DMS53 (cell line): Measurements from ENCODE around the gene LBHD2.
"Not testable (repeated sequence)": the region's sequence is repeated elsewhere in the genome, so short reads cannot be mapped to it uniquely, and the experiment has no call there.

Experiments used
- DNase-seq: peaks from one replicate; lab custom pipeline; 2025; lab: John Stamatoyannopoulos, UW

Gene LBHD2

DNA sequence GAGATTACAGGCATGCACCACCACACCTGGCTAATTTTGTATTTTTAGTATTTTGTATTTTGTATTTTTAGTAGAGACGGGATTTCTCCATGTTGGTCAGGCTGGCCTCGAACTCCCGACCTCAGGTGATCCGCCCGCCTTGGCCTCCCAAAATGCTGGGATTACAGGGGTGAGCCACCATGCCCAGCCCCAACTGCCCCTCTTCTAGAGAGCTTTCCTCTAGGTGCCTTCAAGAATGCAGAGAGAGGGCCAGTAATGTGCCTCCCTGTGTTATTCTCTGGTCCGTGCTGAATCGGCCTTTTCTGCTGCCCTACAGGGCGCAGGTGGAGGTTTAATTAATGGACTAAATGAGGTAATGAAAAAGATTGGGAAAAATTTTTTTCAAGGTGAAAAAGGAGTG, 35.5 kb downstream of the LBHD2 start:
- not testable (repeated sequence) for DNase-seq

DNA sequence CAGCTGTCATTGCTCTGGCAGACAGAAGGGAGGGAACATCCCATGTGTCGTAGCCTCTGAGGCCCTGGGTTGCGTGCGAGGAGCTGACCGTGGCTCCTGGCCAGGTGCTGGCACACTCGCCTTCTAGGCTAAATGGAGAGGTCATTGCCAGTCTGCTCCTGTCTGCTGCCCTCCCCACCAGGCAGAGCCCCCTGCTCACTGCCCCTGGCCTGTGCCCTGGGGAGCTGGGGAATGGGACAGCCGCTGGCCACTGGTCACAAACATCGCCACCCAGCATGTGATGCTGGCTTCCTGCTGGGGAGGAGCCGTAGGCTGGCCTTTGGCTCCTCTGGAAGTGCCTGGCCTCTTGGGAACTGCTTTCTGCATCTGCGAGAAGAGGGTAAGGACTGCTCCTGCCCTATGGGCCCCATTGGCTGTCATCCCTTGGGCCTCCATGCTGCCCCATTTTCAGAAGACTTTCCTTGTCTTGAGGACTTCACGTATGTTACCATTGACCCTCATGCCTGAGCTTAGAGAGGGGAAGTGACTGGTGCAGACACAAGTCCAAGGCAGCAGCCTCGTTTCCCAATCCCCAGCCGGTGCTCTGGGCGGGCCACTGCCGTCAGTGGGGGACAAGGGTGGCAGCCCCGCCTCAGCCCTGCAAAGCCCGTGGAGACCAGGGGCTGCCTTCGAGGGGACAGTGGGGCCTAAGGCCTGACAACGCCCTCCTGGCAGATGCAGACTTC, 37.3 kb downstream of the LBHD2 start:
- no peak for DNase-seq

DNA sequence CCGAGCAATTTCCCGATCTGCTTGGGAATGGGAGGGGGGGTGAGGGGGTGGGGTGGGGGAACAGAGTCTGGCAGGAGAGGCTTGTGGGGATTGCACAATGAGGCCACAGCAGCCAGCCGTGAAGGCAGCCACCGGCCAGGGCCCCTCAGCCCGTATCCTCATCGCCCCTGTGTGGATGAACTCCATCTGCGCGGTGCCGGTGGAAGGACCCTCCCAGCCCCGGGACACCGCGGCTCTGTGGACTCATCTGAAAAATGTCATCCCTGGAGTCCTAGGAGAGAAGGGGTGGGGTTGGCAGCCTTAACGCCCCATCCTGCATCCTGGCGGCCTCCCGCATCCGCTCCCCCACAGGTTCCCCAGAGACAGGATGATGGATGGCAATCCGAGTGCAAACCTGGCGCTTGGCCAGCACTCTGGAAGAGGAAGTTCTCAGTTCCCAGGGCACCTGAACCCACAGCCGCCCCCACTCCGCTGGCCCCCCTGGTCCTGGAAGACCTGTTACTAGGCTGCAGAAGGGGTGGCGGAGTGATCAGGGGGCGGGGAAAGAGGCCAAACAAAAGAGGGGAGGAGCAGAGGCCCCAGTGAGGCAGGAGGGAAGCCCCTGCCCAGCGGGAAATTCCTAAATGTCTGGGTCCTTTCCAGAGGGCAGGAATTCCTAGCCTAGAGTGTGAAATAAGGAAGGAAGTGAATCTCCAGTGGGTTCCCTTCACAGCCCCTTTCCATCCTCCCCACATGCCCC, 38.0 kb downstream of the LBHD2 start:
- peak; percentile 56 for DNase-seq

DNA sequence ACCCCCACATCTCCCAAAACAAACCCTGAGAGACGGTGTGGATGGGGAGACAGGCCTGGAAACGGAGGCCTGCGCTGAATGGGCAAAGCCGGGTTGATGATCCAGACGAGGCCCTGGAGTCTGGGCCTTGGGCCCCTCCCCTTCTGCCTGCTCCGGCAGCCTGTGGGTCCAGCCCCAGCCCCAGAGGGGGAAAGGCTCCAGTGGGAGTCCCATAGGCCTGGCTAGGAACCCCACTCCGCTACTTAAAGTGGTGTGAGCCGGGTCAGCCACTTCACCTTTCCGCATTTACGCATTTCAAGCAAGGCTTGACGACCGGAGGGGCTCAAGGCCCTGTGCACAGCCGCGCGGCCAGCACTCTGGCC, 38.6 kb downstream of the LBHD2 start:
- DNase-seq: no peak

DNA sequence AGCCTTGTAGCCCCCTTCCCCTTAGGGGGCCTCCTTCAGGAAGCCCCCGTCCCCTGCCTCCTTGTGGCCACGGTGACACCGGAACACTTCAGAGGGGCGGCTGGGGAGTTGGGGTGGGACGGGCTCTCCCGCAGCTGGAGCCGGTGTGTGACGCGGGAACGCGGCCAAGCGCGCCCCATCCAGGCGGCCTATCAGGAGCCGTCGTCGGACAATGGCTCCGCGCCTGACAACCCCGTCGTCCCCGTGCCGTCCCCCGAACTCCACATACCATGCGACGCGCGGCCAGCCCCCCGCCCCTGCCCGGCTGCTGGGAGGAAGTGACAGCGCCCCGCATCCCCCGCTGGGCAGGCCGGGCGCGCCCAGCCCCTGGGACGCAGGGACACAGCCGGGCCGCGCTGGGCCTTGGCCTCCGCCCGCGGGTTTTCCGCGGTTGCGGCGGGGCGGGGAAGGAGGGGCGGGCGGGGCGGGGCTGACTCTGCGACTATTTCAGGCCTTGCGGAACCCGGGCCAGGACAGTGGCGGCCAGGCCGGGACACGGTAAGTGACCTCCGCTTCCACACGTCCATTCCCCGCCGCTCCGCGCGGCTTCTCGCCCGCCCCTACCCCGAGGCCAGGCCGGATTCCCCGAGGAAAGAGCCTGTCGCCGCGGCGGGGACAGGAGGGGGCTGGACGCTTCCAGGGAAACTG, 39.1 kb downstream of the LBHD2 start, which contains the start of gene TNFAIP2:
TSS of gene TNFAIP2 (plus strand) at position 515 of the 687 bp plus-strand sequence. CDS start 2,997 bp downstream, outside the sequence.
- DNase-seq: no peak

DNA sequence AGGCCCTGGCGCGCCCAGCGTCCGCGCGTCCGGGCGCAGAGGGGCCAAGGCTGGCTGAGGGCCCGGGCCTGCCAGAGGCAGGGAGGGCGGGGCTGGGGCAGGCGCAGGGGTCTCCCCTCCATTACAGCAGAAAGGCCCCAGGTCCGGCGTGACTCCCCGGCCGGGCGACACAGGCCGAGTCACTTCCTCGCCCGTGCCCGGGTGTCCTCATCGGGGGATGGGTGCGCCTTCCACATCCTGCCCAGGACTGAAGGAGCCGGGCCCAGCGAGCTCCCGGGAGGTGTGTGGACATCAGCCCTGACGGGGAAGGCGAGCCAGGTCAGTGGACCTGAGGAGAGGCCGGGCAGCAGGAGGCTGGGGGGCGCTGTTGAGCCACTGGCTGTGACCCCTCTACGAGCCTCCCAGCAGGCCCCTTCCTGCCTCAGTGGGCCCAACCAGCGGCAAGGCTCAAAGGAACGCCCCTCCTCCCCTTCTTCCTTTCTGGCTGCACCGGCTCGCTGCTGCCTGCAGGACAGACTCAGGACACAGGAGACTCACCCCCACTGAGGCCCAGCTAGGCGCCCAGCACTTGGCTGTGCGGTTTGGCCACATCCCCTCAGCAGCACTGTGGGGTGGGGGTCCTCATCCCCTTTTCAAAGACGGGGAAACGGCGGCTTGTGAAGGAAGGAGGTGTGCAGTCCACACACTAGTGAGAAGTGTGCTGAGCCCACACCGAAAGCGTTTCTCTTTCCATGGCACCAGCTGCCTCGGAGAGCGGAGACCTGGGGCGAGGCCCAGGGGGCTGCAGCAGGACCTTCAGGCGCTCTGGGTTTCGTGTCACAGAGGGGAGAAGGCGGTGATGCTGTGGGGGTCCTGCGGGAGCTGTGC, 39.9 kb downstream of the LBHD2 start:
- DNase-seq: peak; percentile 26

DNA sequence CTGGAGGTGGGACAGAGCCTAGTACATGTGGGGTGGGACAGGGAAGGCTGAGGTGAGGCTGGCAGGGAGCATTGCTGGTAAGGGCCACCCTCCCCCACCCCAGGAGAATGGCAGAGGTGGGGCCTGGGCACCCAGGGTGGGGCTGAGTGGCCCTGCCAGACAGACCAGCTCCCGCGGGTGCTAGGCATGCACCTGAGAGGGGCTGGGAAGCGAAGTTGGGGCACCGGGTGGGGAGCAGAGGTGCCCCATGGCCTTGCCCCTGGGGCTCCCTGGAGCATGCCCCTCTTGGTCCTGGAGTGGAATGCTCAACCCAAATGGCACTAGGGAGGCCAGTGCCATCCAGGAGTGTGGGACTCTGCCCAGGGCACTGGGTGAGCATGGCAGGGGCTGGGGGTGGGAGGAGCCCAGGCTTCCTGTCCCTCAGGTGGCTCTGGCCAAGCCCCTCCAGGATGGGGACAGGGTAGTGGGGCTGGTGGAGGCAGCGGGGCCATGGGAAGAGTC, 40.5 kb downstream of the LBHD2 start:
- no peak for DNase-seq

DNA sequence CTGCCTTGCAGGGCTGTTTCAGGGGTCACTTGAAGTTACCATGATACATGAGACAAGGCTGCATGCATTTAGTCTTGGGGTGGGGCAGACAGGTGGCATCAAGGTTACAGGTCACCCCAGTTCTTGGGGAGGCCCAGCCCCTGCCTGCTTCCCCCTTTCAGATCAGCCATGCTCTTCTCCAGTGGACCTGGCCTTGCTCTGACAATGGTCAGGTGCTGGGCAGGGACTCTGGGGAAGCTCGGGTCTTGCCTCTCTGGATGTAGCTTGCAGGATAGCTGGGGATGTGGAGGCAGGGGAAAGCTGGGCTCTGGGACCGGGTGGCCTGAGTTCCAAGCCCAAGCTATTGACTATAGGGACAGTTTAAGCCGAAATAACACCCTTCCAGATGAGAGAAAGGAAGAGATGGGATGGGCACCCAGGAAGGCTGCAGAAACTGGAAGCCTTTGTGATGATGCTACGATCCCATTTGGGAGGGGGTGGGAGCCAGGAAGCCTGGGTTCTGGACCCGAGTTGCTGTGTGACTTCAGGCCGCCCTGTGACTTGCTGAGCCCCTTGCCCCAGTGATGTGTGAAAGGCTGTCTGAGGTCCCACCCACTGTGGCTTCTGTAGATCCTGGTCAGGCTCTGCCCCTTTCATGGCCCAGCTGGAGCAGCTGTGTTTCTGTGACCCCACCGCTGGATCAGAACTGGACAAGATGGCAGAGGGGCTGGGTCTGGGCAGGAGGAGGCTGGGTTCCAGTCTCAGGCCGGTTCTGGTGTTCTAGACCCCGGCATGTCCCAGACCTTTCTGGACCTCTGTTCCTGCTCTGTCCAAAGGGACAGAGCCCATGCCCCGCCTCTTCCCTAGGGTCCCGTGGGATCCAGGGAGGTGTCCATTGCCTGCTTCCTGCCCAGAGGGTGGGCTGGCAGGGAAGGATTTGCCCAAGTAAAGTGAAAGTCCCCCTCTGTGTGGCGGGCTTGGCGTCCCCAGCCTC, 41.4 kb downstream of the LBHD2 start:
- no peak for DNase-seq

DNA sequence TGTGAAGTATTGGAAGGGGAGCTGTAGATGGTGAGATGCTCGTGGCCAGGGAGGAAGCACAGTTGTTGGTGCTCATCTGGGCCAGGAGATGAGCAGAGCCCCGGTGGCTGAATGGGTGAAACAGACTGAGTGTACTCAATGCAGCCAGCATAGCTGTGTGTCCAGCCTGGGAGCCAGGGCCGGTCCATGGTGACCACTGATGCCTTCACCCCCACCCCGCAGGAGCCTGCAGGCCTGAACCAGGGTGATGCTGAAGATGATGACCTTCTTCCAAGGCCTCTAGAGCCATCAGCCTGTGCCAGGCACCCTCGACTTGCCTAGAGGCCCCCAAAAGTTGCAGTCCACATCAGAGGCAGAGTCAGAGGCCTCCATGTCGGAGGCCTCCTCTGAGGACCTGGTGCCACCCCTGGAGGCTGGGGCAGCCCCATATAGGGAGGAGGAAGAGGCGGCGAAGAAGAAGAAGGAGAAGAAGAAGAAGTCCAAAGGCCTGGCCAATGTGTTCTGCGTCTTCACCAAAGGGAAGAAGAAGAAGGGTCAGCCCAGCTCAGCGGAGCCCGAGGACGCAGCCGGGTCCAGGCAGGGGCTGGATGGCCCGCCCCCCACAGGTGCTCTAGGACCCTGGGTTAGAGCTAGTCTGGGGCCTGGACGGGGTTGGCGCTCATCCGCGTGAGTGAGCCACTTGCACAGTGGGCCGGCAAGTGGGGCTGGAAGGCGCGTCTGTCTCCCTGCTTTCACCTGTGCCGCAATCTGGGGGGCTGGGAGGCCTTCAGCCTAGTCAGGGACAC, 42.3 kb downstream of the LBHD2 start:
- DNase-seq: no peak

DNA sequence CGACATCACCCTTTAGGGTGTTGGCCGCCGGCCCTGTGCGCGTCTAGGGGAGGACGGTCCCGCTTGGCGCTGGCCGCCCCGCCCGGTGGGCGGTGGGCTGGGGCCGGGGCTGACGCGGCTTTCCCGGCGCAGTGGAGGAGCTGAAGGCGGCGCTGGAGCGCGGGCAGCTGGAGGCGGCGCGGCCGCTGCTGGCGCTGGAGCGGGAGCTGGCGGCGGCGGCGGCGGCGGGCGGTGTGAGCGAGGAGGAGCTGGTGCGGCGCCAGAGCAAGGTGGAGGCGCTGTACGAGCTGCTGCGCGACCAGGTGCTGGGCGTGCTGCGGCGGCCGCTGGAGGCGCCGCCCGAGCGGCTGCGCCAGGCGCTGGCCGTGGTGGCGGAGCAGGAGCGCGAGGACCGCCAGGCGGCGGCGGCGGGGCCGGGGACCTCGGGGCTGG, 42.9 kb downstream of the LBHD2 start:
- DNase-seq: peak; percentile 80

DNA sequence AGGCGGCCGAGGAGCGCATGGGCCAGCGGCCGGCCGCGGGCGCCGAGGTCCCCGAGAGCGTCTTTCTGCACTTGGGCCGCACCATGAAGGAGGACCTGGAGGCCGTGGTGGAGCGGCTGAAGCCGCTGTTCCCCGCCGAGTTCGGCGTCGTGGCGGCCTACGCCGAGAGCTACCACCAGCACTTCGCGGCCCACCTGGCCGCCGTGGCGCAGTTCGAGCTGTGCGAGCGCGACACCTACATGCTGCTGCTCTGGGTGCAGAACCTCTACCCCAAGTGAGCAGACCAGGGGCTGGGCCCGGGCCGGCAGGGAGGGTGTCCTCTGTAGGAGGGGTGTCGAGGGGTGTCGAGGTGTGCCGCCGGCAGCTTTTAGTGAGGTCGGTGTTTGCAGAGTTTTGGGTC, 43.3 kb downstream of the LBHD2 start:
- DNase-seq: no peak

DNA sequence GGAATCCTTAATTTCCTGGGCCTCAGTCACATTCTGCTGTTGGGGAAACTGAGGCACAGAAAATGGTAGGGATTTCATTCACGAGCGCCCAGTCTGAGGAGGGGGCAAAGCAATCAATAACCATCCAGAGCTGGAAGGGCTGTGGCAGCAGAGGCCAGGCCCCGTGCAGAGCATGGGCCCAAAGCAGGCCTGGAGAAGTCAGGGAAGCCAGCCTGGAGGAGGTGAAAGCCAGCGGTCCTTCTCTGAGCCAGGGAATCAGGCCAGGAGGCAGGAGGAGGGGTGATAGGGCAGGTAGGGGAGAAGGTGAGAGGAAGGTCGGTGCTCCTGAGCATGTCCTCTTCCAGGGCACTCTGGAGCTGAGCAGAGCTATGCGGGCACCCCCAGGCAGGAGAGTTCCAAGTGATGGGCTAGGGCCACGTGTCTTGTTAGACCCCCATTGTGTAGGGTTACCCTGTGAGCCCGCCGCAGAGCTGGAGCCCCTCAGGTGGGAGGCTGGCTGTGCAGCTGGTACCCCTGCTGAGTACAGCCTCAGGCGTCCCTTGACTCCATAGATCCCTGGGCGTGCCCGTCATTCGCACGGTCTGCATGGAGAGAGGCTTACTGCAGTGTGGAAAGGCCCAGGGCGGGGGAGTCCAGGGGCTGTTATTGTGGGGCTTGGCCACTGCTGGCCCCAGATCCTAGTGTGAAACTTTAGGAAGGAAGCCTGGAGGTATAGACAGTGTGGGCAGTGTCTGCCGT, 44.0 kb downstream of the LBHD2 start:
- DNase-seq: no peak

DNA sequence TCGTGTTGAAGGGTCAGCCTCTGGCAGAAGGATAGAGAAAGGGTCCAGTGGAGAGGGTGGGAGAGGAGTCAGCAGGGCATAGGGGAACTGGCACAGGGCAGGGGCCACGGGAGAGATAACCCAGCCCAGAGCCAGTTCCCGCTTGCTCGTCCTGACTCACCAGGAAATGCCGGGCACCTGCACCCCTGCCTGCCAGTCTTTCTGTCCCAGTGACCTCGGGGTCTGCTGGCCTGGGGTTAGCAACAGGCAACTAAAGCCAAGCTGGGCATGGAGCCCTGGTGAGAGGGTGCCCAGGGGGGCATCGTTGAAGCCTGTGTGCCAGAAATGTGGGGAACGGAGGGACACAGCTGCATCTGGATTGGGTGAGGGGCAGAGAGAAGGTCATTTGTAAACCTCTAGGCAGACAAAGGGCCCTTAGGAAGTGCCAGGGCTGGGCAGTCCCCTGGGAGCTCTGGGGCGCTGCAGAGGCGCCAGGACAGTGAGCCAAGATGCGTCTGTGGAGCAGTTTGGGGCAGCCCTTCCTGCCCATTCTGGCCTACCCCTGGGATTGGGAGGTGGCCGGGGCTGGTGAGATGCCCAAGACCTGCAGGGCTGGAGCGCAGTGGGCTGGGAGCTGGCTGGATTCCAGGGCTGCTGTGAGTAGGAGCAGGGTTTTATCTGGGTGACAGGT, 44.8 kb downstream of the LBHD2 start:
- DNase-seq: no peak

DNA sequence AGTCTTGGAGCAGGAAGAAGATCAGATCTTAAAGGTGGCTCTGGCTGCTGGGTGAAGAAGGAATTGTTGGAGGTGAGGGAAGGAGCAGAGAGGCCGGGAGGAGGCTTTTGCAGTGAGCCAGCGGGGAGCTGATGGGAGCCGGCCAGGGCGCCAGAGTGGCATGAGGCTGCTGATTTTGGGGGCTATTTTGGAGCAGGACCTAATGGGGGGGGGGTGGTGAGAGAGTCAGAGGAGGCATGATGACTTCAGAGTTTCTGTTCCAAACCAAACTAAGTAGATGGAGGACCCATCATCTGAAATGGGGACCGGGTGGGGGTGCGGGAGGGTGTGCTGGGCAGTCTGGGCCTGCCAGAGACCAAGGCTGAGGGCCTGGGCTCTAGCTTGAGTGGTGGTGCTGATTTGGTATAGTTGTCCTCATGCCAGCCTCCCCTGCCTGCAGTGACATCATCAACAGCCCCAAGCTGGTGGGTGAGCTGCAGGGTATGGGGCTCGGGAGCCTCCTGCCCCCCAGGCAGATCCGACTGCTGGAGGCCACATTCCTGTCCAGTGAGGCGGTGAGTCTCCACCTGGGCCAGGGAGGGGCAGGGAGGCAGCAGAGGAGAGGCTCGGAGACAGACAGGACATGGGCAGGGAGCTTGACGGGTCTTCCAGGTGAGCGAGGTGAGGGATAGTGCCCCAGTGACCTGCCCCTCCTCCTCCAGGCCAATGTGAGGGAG, 45.4 kb downstream of the LBHD2 start:
- DNase-seq: no peak

DNA sequence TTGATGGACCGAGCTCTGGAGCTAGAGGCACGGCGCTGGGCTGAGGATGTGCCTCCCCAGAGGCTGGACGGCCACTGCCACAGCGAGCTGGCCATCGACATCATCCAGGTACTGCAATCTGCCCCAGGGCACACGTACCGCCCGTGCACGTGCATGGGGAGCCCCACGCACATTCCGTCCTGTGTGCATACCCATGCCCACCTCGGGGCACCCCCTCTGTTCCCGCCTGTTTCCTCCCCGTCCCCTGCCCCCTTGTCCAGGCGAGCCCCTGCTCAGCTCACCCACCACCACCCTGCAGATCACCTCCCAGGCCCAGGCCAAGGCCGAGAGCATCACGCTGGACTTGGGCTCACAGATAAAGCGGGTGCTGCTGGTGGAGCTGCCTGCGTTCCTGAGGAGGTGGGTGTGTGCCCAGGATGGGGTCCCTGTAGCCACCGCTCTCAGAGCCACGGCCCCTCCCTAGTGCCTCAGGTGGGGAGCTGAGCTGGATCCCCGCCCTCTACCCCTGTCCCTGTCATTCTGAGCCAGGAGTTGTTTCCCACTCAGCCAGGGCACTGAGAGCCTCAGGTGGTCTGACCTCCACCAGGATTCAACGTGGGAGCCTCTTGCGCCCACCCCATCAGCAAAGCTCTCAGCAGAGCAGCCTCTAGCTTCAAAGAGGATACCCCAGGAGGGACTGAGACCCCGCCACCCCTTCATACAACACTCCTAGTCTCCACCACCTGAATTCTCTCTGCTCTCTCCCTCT, 46.2 kb downstream of the LBHD2 start:
- no peak for DNase-seq

DNA sequence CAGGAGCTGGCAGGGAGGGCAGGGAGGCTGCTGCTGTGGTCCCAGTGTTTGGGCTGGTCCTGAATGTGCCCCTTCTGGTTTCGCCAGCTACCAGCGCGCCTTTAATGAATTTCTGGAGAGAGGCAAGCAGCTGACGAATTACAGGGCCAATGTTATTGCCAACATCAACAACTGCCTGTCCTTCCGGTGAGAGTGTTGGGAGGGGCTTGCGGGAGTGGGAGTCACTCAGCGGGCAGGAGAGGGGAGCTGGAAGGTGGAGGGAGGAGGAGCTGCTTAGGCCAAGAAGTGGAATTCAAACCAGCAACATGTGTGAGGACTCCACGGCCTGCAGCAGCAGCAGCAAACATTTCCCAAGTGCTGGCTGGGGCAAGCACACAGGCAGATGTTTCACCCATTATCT, 47.0 kb downstream of the LBHD2 start:
- no peak for DNase-seq

DNA sequence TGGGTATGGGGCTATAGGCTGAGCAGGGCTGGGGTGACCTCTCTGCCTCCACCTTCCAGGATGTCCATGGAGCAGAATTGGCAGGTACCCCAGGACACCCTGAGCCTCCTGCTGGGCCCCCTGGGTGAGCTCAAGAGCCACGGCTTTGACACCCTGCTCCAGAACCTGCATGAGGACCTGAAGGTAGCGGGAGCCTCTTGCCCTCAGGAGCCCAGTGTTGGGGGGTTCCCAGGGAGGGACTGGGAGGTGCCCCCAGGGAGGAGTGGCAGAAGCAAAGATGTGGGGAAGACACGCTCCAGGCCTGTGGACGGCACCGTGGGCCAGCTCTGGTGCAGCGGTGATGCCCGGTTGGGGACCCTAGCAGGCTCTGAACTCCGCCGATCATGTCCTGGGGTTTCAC, 47.6 kb downstream of the LBHD2 start:
- no peak for DNase-seq
